NCI-H2029 (cell line): ENCODE measurements around the gene CDH23.

Experiments
- DNase-seq: peaks from one replicate; lab custom pipeline; 2025; lab: John Stamatoyannopoulos, UW

CDH23 gene

GRCh38 chr10:71369602-71370001 is 27.1 kb upstream of the CDH23 start:
- DNase-seq: no peak

- DNase-seq: no peak
These were observed 26.7 kb upstream of the CDH23 start for GRCh38 chr10:71370031-71370430.

GRCh38 chr10:71371750-71372166 is 25.0 kb upstream of the CDH23 start:
- no peak for DNase-seq

GRCh38 chr10:71372882-71373495 is 23.7 kb upstream of the CDH23 start:
- no peak for DNase-seq

GRCh38 chr10:71374481-71375233 is 22.1 kb upstream of the CDH23 start:
- no peak for DNase-seq

- no peak for DNase-seq
These were observed 20.8 kb upstream of the CDH23 start for GRCh38 chr10:71375952-71376351.

GRCh38 chr10:71378336-71379117 is 18.2 kb upstream of the CDH23 start:
- no peak for DNase-seq

GRCh38 chr10:71379118-71379766 is 17.5 kb upstream of the CDH23 start:
- DNase-seq: no peak

GRCh38 chr10:71380841-71381240 is 15.9 kb upstream of the CDH23 start:
- DNase-seq: no peak

GRCh38 chr10:71381611-71382010 is 15.1 kb upstream of the CDH23 start:
- DNase-seq: no peak

- no peak for DNase-seq
These were observed 14.7 kb upstream of the CDH23 start for GRCh38 chr10:71382028-71382427.

- DNase-seq: no peak
These were observed 14.0 kb upstream of the CDH23 start for GRCh38 chr10:71382757-71383156.

GRCh38 chr10:71383972-71384687 is 12.6 kb upstream of the CDH23 start:
- peak; percentile 3 for DNase-seq

- no peak for DNase-seq
These were observed 8.5 kb upstream of the CDH23 start for GRCh38 chr10:71388171-71388570.

- DNase-seq: no peak
These were observed 8.0 kb upstream of the CDH23 start for GRCh38 chr10:71388583-71389310.

GRCh38 chr10:71389768-71390460 is 6.8 kb upstream of the CDH23 start:
- no peak for DNase-seq

- DNase-seq: no peak
These were observed 6.3 kb upstream of the CDH23 start for GRCh38 chr10:71390461-71390835.

- no peak for DNase-seq
These were observed 5.6 kb upstream of the CDH23 start for GRCh38 chr10:71390921-71391690.

GRCh38 chr10:71391701-71392100 is 5.0 kb upstream of the CDH23 start:
- peak; percentile 44 for DNase-seq

GRCh38 chr10:71392292-71392691 is 4.4 kb upstream of the CDH23 start:
- DNase-seq: no peak
